Nephron progenitor cell (in vitro differentiated cells): ENCODE results near the gene HES4.
A peak's percentile ranks its signal among the peaks of the same experiment; 100 is the strongest.

Experiments used
- DNase-seq: peaks from one replicate; pipeline ENCODE4 v3.0.0; 2021
- H3K27ac Mint-ChIP-seq: 2 replicates; pipeline ENCODE4 v1.8.0; 2021; ENCODE audit warnings: mild to moderate bottlenecking, moderate library complexity, mixed read lengths
- H3K27me3 Mint-ChIP-seq: 2 replicates; pipeline ENCODE4 v1.8.0; 2021; ENCODE audit warnings: mild to moderate bottlenecking, low read depth, mixed read lengths; ENCODE audit not compliant: poor library complexity
- H3K36me3 Mint-ChIP-seq: 2 replicates; pipeline ENCODE4 v1.8.0; 2021; ENCODE audit warnings: low read depth, mixed read lengths
- H3K4me1 Mint-ChIP-seq: 2 replicates; pipeline ENCODE4 v1.8.0; 2021; ENCODE audit warnings: mixed read lengths
- H3K4me3 Mint-ChIP-seq: 2 replicates; pipeline ENCODE4 v1.8.0; 2021; ENCODE audit warnings: mild to moderate bottlenecking, moderate library complexity, mixed read lengths
- H3K9me3 Mint-ChIP-seq: 2 replicates; pipeline ENCODE4 v1.8.0; 2021; ENCODE audit warnings: mild to moderate bottlenecking, moderate library complexity, mixed read lengths
- CTCF ChIP-seq: fragments of 200-600 bp; sonication (generic); IDR thresholded peaks from 2 replicates; pipeline ENCODE4 v1.5.0; 2021; ENCODE audit warnings: antibody characterized with exemption

The HES4 gene

GRCh38 chr1:999725-1000356 lies at the start of gene HES4:
Gene HES4 (minus strand): TSS chr1:1000097. CDS start chr1:999973, 124 bp downstream.
- H3K36me3 Mint-ChIP-seq: no peaks in the 10 kb centered on the region
- H3K4me1 Mint-ChIP-seq: peaks cover 28% of the 10 kb centered on the region
- TF ChIP-seq CTCF: no peak
- H3K4me3 Mint-ChIP-seq: peak within 1 kb of the TSS; percentile 84
- peak; percentile 96 for DNase-seq
- H3K9me3 Mint-ChIP-seq: no peaks in the 10 kb centered on the region
- H3K27me3 Mint-ChIP-seq: peaks cover 33% of the 10 kb centered on the region
- peak within 1 kb of the TSS; percentile 95 for H3K27ac Mint-ChIP-seq

- peaks cover 24% of the 10 kb centered on the region for H3K36me3 Mint-ChIP-seq
- no peak overlapping the region for H3K27ac Mint-ChIP-seq
- no peak overlapping the region for H3K4me3 Mint-ChIP-seq
- peaks cover 7% of the 10 kb centered on the region for H3K4me1 Mint-ChIP-seq
- DNase-seq: no peak
- no peaks in the 10 kb centered on the region for H3K9me3 Mint-ChIP-seq
- H3K27me3 Mint-ChIP-seq: no peaks in the 10 kb centered on the region
- TF ChIP-seq CTCF: no peak
Measured at GRCh38 chr1:1048765-1049164, 48.9 kb upstream of the HES4 start.

- peaks cover 6% of the 10 kb centered on the region for H3K4me1 Mint-ChIP-seq
- no peak for TF ChIP-seq CTCF
- H3K27me3 Mint-ChIP-seq: no peaks in the 10 kb centered on the region
- H3K27ac Mint-ChIP-seq: no peak overlapping the region
- DNase-seq: no peak
- H3K36me3 Mint-ChIP-seq: peaks cover 25% of the 10 kb centered on the region
- no peaks in the 10 kb centered on the region for H3K9me3 Mint-ChIP-seq
- no peak overlapping the region for H3K4me3 Mint-ChIP-seq
Measured at GRCh38 chr1:1047963-1048362, 48.1 kb upstream of the HES4 start.

GRCh38 chr1:1047407-1047806 lies 47.5 kb upstream of the HES4 start:
- H3K4me1 Mint-ChIP-seq: peaks cover under 1% of the 10 kb centered on the region
- no peak overlapping the region for H3K27ac Mint-ChIP-seq
- DNase-seq: no peak
- no peaks in the 10 kb centered on the region for H3K9me3 Mint-ChIP-seq
- H3K27me3 Mint-ChIP-seq: no peaks in the 10 kb centered on the region
- no peak for TF ChIP-seq CTCF
- no peak overlapping the region for H3K4me3 Mint-ChIP-seq
- peaks cover 20% of the 10 kb centered on the region for H3K36me3 Mint-ChIP-seq

- Mint-ChIP-seq H3K9me3 (no peaks in the 10 kb centered on the region), H3K36me3 (peaks cover 15% of the 10 kb centered on the region), H3K4me1 (no peaks in the 10 kb centered on the region), H3K4me3 (no peak overlapping the region), H3K27me3 (no peaks in the 10 kb centered on the region), H3K27ac (no peak overlapping the region)
- no peak for TF ChIP-seq CTCF
- DNase-seq: no peak
Measured at GRCh38 chr1:1046767-1047166, 46.9 kb upstream of the HES4 start.

GRCh38 chr1:1046243-1046642 lies 46.3 kb upstream of the HES4 start:
- Mint-ChIP-seq H3K4me1 (no peaks in the 10 kb centered on the region), H3K27ac (no peak overlapping the region), H3K27me3 (no peaks in the 10 kb centered on the region), H3K4me3 (no peak overlapping the region), H3K36me3 (peaks cover 15% of the 10 kb centered on the region), H3K9me3 (no peaks in the 10 kb centered on the region)
- no peak for DNase-seq
- no peak for TF ChIP-seq CTCF
